Suppressor macrophage (primary cell): ENCODE results near the gene TYW3.
A peak's percentile ranks its signal among the peaks of the same experiment; 100 is the strongest.

Source experiments
- DNase-seq, 4 experiments: peaks; one replicate each; pipeline ENCODE4 v3.0.0-alpha.2; 2020 to 2022
- total RNA-seq, 17 experiments: gene quantifications; one replicate each; lab custom pipeline; 2026; ENCODE audit warnings: mixed read lengths in 6 of 17, inconsistent platforms in 3 of 17; lab: John Stamatoyannopoulos, UW

Gene TYW3
- 8.7 to 36.0 (median 21.6) reads per million in 17 experiments for total RNA-seq

GRCh38 chr1:74732960-74733603 lies at the start of gene TYW3, which contains the start of gene CRYZ:
TYW3 (plus strand) TSS chr1:74733152; CDS start chr1:74733245, 93 bp downstream.
CRYZ (minus strand) TSS chr1:74733050; CDS start chr1:74724821, 8,229 bp downstream.
- DNase-seq: peak; percentile 95 to 96 (median 96)

GRCh38 chr1:74683656-74684055 lies 49.3 kb upstream of the TYW3 start:
- DNase-seq: peak; percentile 1 to 45 (median 20)

- DNase-seq: no peak
Observed at GRCh38 chr1:74684301-74684700, 48.7 kb upstream of the TYW3 start.

- DNase-seq: no peak
Observed at GRCh38 chr1:74686928-74687327, 46.0 kb upstream of the TYW3 start.

GRCh38 chr1:74689621-74690363 lies 43.2 kb upstream of the TYW3 start:
- peak; percentile 59 to 72 (median 66) for DNase-seq

- no peak for DNase-seq
Observed at GRCh38 chr1:74690364-74690696, 42.6 kb upstream of the TYW3 start.

GRCh38 chr1:74690909-74691308 lies 42.0 kb upstream of the TYW3 start:
- no peak for DNase-seq

GRCh38 chr1:74693473-74693872 lies 39.5 kb upstream of the TYW3 start:
- no peak for DNase-seq

- no peak for DNase-seq
Observed at GRCh38 chr1:74697832-74698231, 35.1 kb upstream of the TYW3 start.

GRCh38 chr1:74699331-74699730 lies 33.6 kb upstream of the TYW3 start:
- DNase-seq: no peak

GRCh38 chr1:74703386-74704182 lies 29.4 kb upstream of the TYW3 start:
- DNase-seq: no peak

GRCh38 chr1:74712881-74713280 lies 20.1 kb upstream of the TYW3 start:
- DNase-seq: no peak

GRCh38 chr1:74713849-74714248 lies 19.1 kb upstream of the TYW3 start:
- no peak for DNase-seq

GRCh38 chr1:74714429-74715235 lies 18.3 kb upstream of the TYW3 start:
- no peak for DNase-seq

- DNase-seq: no peak
Observed at GRCh38 chr1:74715236-74715502, 17.8 kb upstream of the TYW3 start.

- no peak for DNase-seq
Observed at GRCh38 chr1:74715806-74716205, 17.1 kb upstream of the TYW3 start.

- no peak for DNase-seq
Observed at GRCh38 chr1:74716822-74717221, 16.1 kb upstream of the TYW3 start.

GRCh38 chr1:74717626-74718025 lies 15.3 kb upstream of the TYW3 start:
- no peak for DNase-seq

- no peak for DNase-seq
Observed at GRCh38 chr1:74726063-74726462, 6.9 kb upstream of the TYW3 start.

- DNase-seq: no peak
Observed at GRCh38 chr1:74728736-74729135, 4.2 kb upstream of the TYW3 start.

GRCh38 chr1:74729741-74730478 lies 3.0 kb upstream of the TYW3 start:
- DNase-seq: no peak
